Kidney glomerular epithelial cell (primary cell): ENCODE data around the gene TDRD12.
"Not testable (repeated sequence)": the region's sequence is repeated elsewhere in the genome, so short reads cannot be mapped to it uniquely, and the experiment has no call there.

ENCODE experiments used
- DNase-seq: peaks from one replicate; lab custom pipeline; 2025; lab: John Stamatoyannopoulos, UW

TDRD12 gene

GRCh38 chr19:32693151-32694108 lies 26.1 kb upstream of the TDRD12 start:
- DNase-seq: not testable (repeated sequence)

- DNase-seq: not testable (repeated sequence)
Observed at GRCh38 chr19:32694316-32694715, 25.3 kb upstream of the TDRD12 start.

GRCh38 chr19:32694851-32695250 lies 24.7 kb upstream of the TDRD12 start:
- not testable (repeated sequence) for DNase-seq

- DNase-seq: not testable (repeated sequence)
Observed at GRCh38 chr19:32695506-32695905, 24.1 kb upstream of the TDRD12 start.

- not testable (repeated sequence) for DNase-seq
Observed at GRCh38 chr19:32696771-32697170, 22.8 kb upstream of the TDRD12 start.

- DNase-seq: not testable (repeated sequence)
Observed at GRCh38 chr19:32700129-32700528, 19.4 kb upstream of the TDRD12 start.

GRCh38 chr19:32702010-32702409 lies 17.6 kb upstream of the TDRD12 start:
- no peak for DNase-seq

GRCh38 chr19:32704006-32704405 lies 15.6 kb upstream of the TDRD12 start:
- DNase-seq: not testable (repeated sequence)

GRCh38 chr19:32708457-32708856 lies 11.1 kb upstream of the TDRD12 start:
- no peak for DNase-seq

GRCh38 chr19:32709032-32709431 lies 10.5 kb upstream of the TDRD12 start:
- no peak for DNase-seq

GRCh38 chr19:32711747-32712146 lies 7.8 kb upstream of the TDRD12 start:
- no peak for DNase-seq

GRCh38 chr19:32716203-32716602 lies 3.4 kb upstream of the TDRD12 start:
- DNase-seq: not testable (repeated sequence)

GRCh38 chr19:32717496-32717895 lies 2.1 kb upstream of the TDRD12 start:
- DNase-seq: no peak

GRCh38 chr19:32718286-32718685 lies 1.3 kb upstream of the TDRD12 start:
- DNase-seq: no peak

- DNase-seq: no peak
Observed at GRCh38 chr19:32720216-32720935, 809 bp downstream of the TDRD12 start.

- DNase-seq: no peak
Observed at GRCh38 chr19:32720936-32721250, 1.3 kb downstream of the TDRD12 start.

GRCh38 chr19:32735936-32736335 lies 16.4 kb downstream of the TDRD12 start:
- DNase-seq: no peak

- DNase-seq: no peak
Observed at GRCh38 chr19:32743021-32743420, 23.5 kb downstream of the TDRD12 start.

- no peak for DNase-seq
Observed at GRCh38 chr19:32743447-32743846, 23.9 kb downstream of the TDRD12 start.

GRCh38 chr19:32744555-32745325 lies 25.2 kb downstream of the TDRD12 start:
- DNase-seq: no peak

- DNase-seq: not testable (repeated sequence)
Observed at GRCh38 chr19:32745594-32746251, 26.2 kb downstream of the TDRD12 start.
